HepG2 (cell line): Measurements from ENCODE around the gene RORB. TPM values are rescaled to one million over a fixed set of nuclear protein-coding genes. Genes with fewer than 3 reads are reported as not detected.

ENCODE experiments used
- ATAC-seq: fragments of 200-7000 bp; cut with Tn5 transposase; 3 replicates; pipeline ENCODE4 v1.9.1; 2020; ENCODE audit warnings: mild to moderate bottlenecking, moderate library complexity
- BruUV-seq: library from RNA; stranded (reverse); fragments of 400-500 nt; replicated peaks from 2 replicates; lab custom pipeline; 2021; lab: Mats Ljungman, UMichigan
- CTCF ChIA-PET: fragments of 300-600 bp; formaldehyde crosslinking; extraction: SDS; loops from one replicate; lab custom pipeline; 2021; ENCODE audit warnings: low total read pairs, inconsistent platforms, low intra/inter-chr PET ratio; lab: Yijun Ruan, JAX
- POLR2A ChIA-PET: fragments of 350-600 bp; sonication (Branson Sonifier 250); formaldehyde crosslinking; loops from one replicate; lab custom pipeline; 2020; ENCODE audit warnings: antibody characterized with exemption, inconsistent platforms; lab: Yijun Ruan, JAX
- DNase-seq: peaks from one replicate; pipeline ENCODE4 v3.0.0-alpha.2; 2015; ENCODE audit warnings: low spot score
- FAIRE-seq: peaks from 3 replicates; lab custom pipeline; 2011; peaks lifted over from hg19 to GRCh38; lab: Jason Lieb, UNC
- H2AFZ ChIP-seq: one replicate; pipeline ENCODE4 v1.6.1; 2011; ENCODE audit warnings: low read length, inconsistent platforms
- H3K27ac ChIP-seq: fragments of 300-600 bp; 3 replicates; pipeline ENCODE4 v1.8.0; 2011; ENCODE audit warnings: mixed run types, mild to moderate bottlenecking, mixed read lengths, low read length, inconsistent platforms; ENCODE audit not compliant: insufficient read depth; ENCODE audit errors: extremely low read length
- H3K27me3 ChIP-seq, 2 experiments: fragments of 200-600 bp in 1 of 2; 2 replicates in 1 of 2; 3 replicates in 1 of 2; pipeline versions ENCODE4 v1.6.0 to v1.8.0; 2011; ENCODE audit warnings: low read length in 2 of 2, mild to moderate bottlenecking in 2 of 2, moderate library complexity in 2 of 2, inconsistent platforms in 1 of 2; ENCODE audit not compliant: insufficient read depth in 2 of 2, control insufficient read depth in 1 of 2
- H3K36me3 ChIP-seq, 2 experiments: fragments of 200-600 bp in 1 of 2; replicated peaks in 1 of 2; 2 replicates in 1 of 2; 3 replicates in 1 of 2; pipeline versions ENCODE4 v1.5.1 to v1.8.0; 2011; ENCODE audit warnings: low read length in 2 of 2, inconsistent platforms in 1 of 2; ENCODE audit not compliant: insufficient read depth in 2 of 2, control insufficient read depth in 1 of 2
- H3K4me1 ChIP-seq: 2 replicates; pipeline ENCODE4 v1.5.1; 2012; ENCODE audit warnings: low read length, inconsistent platforms; ENCODE audit not compliant: insufficient read depth
- H3K4me2 ChIP-seq: 2 replicates; pipeline ENCODE4 v1.6.0; 2011; ENCODE audit warnings: low read depth, low read length, inconsistent platforms
- H3K4me3 ChIP-seq, 3 experiments: fragments of 200-600 bp in 1 of 3; sonication (generic), shearing (Covaris generic) in 1 of 3; replicated peaks in 1 of 3; 2 replicates each; pipeline ENCODE4 v1.5.1; 2011 to 2016; ENCODE audit warnings: low read length in 3 of 3, inconsistent platforms in 2 of 3, low read depth in 2 of 3, mild to moderate bottlenecking in 2 of 3, control low read depth in 1 of 3, mixed read lengths in 1 of 3; ENCODE audit not compliant: insufficient read depth in 1 of 3
- H3K79me2 ChIP-seq: one replicate; pipeline ENCODE4 v1.6.1; 2011; ENCODE audit warnings: low read length, inconsistent platforms; ENCODE audit not compliant: insufficient read depth
- H3K9ac ChIP-seq: 2 replicates; pipeline ENCODE4 v1.6.0; 2011; ENCODE audit warnings: mild to moderate bottlenecking, low read depth, low read length, inconsistent platforms; ENCODE audit not compliant: insufficient read depth
- H3K9me3 ChIP-seq: 2 replicates; pipeline ENCODE4 v1.5.1; 2012; ENCODE audit warnings: mild to moderate bottlenecking, low read length
- H4K20me1 ChIP-seq: 2 replicates; pipeline ENCODE4 v1.6.0; 2011; ENCODE audit warnings: inconsistent platforms, mild to moderate bottlenecking, low read length, moderate library complexity; ENCODE audit not compliant: insufficient read depth
- CEBPB ChIP-seq: IDR thresholded peaks from 2 replicates; pipeline ENCODE4 v1.6.1; 2011; ENCODE audit warnings: low read depth, low read length, improper control_type of control experiment, borderline replicate concordance
- DNMT1 ChIP-seq: sonication (generic); formaldehyde crosslinking; IDR thresholded peaks from 2 replicates; pipeline ENCODE4 v1.5.1; 2020; ENCODE audit warnings: mild to moderate bottlenecking, missing genetic modification reagents
- MTF1 ChIP-seq: sonication (generic); formaldehyde crosslinking; IDR thresholded peaks from 2 replicates; pipeline ENCODE4 v1.5.0; 2020; ENCODE audit warnings: missing genetic modification reagents
- ZNF274 ChIP-seq: sonication (generic); formaldehyde crosslinking; IDR thresholded peaks from 2 replicates; pipeline ENCODE4 v1.5.1; 2020; ENCODE audit warnings: mild to moderate bottlenecking, missing genetic modification reagents
- WGBS: methylation state at CpG from one replicate; pipeline ENCODE4 v1.1.6; 2017; ENCODE audit warnings: low lambda C conversion rate; 5-methylcytosine and 5-hydroxymethylcytosine counted together
- in situ Hi-C: cut with HindIII; loops from 2 replicates; pipeline ENCODE4 v1.10.0; 2017; ENCODE audit warnings: low pct_unique_long_range_greater_than_20kb; ENCODE audit not compliant: extremely low pct_ligation_motif_present
- intact Hi-C: fragments of 100-400 bp; cut with micrococcal nuclease; formaldehyde crosslinking; loops from one replicate; pipeline ENCODE4 v1.10.0; 2022; ENCODE audit not compliant: unreplicated experiment
- polyA plus RNA-seq, 8 experiments: library from polyadenylated mRNA; depleted of rRNA in 3 of 8; stranded (reverse) in 7 of 8; unstranded in 1 of 8; fragments of >200 nt; fragmentation: Illumina TruSeq in 4 of 8; extraction: Trizol in 4 of 8; gene quantifications; 2 replicates each; pipeline versions ENCODE4 v1.2.1 to v1.2.3, GENCODE V29; 2011 to 2016; ENCODE audit warnings: low read depth in 4 of 8, missing spikeins in 1 of 8, mixed read lengths in 1 of 8; ENCODE audit not compliant: insufficient read depth in 1 of 8
- total RNA-seq, 5 experiments: library from RNA; depleted of rRNA; stranded (reverse); fragments of >200 nt; fragmentation: Illumina TruSeq; extraction: Trizol; gene quantifications; 2 replicates each; pipeline ENCODE4 v1.2.3, GENCODE V29; 2016; ENCODE audit warnings: low read depth in 1 of 5
- TF ChIP-seq, protein P1 (sequence below): sonication (generic); formaldehyde crosslinking; IDR thresholded peaks from 2 replicates; pipeline ENCODE4 v1.4.0; 2020; ENCODE audit warnings: mild to moderate bottlenecking, missing genetic modification reagents
- TF ChIP-seq, protein P2 (sequence below): sonication (generic); formaldehyde crosslinking; IDR thresholded peaks from 2 replicates; pipeline ENCODE4 v1.4.0; 2020; ENCODE audit warnings: mild to moderate bottlenecking, missing genetic modification reagents

The RORB gene
- total and polyA plus RNA-seq, 2 of the 13 experiments (the other 11 are each of a cell fraction or from before 2014, with no cell fraction given): not detected

DNA sequence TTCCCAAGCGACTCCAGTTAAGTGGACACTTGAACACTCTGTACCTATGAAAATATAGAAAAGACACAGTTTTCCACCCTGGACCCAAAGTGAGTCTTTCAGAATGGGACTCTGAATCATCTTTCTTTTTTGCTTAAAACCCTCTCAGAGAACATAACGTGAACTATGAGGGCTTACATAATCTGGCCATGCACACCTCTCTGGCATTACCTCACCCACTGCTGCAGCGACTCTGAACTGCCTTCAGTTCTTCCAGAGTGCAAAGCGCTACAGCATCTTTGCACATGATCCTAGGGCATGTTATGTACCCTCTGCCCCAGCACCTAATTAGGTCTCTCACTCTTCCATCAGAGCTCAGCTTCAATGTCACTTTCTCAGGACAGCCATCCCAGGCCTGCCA, 186.2 kb downstream of the RORB start:
- Histone ChIP-seq H3K36me3 (no peaks in the 10 kb centered on the region), H3K27me3 (no peaks in the 10 kb centered on the region), H3K4me3 (no peak overlapping the region), H3K79me2 (no peaks in the 10 kb centered on the region), H3K27ac (no peak overlapping the region), H3K9me3 (no peaks in the 10 kb centered on the region), H3K4me1 (no peaks in the 10 kb centered on the region), H2AFZ (no peak overlapping the region), H3K9ac (no peak overlapping the region), H3K4me2 (no peak overlapping the region), H4K20me1 (no peaks in the 10 kb centered on the region)
- no TSS peak for BruUV-seq
- CTCF ChIA-PET: no interaction called here
- 4% methylated on average over 4 of the region's 4 CpGs for WGBS
- in situ Hi-C loops: no loop called here
- DNase-seq: no peak
- ATAC-seq: no peak
- TF ChIP-seq, protein P1, sequence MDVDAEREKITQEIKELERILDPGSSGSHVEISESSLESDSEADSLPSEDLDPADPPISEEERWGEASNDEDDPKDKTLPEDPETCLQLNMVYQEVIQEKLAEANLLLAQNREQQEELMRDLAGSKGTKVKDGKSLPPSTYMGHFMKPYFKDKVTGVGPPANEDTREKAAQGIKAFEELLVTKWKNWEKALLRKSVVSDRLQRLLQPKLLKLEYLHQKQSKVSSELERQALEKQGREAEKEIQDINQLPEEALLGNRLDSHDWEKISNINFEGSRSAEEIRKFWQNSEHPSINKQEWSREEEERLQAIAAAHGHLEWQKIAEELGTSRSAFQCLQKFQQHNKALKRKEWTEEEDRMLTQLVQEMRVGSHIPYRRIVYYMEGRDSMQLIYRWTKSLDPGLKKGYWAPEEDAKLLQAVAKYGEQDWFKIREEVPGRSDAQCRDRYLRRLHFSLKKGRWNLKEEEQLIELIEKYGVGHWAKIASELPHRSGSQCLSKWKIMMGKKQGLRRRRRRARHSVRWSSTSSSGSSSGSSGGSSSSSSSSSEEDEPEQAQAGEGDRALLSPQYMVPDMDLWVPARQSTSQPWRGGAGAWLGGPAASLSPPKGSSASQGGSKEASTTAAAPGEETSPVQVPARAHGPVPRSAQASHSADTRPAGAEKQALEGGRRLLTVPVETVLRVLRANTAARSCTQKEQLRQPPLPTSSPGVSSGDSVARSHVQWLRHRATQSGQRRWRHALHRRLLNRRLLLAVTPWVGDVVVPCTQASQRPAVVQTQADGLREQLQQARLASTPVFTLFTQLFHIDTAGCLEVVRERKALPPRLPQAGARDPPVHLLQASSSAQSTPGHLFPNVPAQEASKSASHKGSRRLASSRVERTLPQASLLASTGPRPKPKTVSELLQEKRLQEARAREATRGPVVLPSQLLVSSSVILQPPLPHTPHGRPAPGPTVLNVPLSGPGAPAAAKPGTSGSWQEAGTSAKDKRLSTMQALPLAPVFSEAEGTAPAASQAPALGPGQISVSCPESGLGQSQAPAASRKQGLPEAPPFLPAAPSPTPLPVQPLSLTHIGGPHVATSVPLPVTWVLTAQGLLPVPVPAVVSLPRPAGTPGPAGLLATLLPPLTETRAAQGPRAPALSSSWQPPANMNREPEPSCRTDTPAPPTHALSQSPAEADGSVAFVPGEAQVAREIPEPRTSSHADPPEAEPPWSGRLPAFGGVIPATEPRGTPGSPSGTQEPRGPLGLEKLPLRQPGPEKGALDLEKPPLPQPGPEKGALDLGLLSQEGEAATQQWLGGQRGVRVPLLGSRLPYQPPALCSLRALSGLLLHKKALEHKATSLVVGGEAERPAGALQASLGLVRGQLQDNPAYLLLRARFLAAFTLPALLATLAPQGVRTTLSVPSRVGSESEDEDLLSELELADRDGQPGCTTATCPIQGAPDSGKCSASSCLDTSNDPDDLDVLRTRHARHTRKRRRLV (CRISPR knock-in tag): no peak
- TF ChIP-seq ZNF274 (CRISPR knock-in tag): no peak
- TF ChIP-seq CEBPB: no peak
- no peak for TF ChIP-seq DNMT1 (CRISPR knock-in tag)
- TF ChIP-seq, protein P2, sequence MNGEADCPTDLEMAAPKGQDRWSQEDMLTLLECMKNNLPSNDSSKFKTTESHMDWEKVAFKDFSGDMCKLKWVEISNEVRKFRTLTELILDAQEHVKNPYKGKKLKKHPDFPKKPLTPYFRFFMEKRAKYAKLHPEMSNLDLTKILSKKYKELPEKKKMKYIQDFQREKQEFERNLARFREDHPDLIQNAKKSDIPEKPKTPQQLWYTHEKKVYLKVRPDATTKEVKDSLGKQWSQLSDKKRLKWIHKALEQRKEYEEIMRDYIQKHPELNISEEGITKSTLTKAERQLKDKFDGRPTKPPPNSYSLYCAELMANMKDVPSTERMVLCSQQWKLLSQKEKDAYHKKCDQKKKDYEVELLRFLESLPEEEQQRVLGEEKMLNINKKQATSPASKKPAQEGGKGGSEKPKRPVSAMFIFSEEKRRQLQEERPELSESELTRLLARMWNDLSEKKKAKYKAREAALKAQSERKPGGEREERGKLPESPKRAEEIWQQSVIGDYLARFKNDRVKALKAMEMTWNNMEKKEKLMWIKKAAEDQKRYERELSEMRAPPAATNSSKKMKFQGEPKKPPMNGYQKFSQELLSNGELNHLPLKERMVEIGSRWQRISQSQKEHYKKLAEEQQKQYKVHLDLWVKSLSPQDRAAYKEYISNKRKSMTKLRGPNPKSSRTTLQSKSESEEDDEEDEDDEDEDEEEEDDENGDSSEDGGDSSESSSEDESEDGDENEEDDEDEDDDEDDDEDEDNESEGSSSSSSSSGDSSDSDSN (CRISPR knock-in tag): no peak
- TF ChIP-seq MTF1 (CRISPR knock-in tag): no peak
- TF ChIP-seq, all 625 proteins: peak for 0
- POLR2A ChIA-PET: no interaction called here
- intact Hi-C loops: no loop called here
- FAIRE-seq: no peak
